DMS114 treated with DMSO at 0.1 percent for 48 hours (cell line): ENCODE data around the gene DPH2.

Experiments used
- DNase-seq: peaks from one replicate; lab custom pipeline; 2025; ENCODE audit not compliant: unreplicated experiment; lab: John Stamatoyannopoulos, UW

DPH2 gene

GRCh38 chr1:43965316-43965715, 4.5 kb upstream of the DPH2 start:
- DNase-seq, result no peak

GRCh38 chr1:43968348-43968948, 1.4 kb upstream of the DPH2 start:
- no peak for DNase-seq

GRCh38 chr1:43969416-43969745, 429 bp upstream of the DPH2 start:
- no peak for DNase-seq

- DNase-seq, result no peak
These were observed 692 bp downstream of the DPH2 start for GRCh38 chr1:43970502-43970901.

GRCh38 chr1:43970911-43971310, 1.1 kb downstream of the DPH2 start:
- no peak for DNase-seq

GRCh38 chr1:43971336-43971980, 1.6 kb downstream of the DPH2 start:
- no peak for DNase-seq

GRCh38 chr1:43973981-43974442, 4.2 kb downstream of the DPH2 start:
- no peak for DNase-seq

- peak; percentile 90 for DNase-seq
These were observed 4.8 kb downstream of the DPH2 start, which contains the start of gene ATP6V0B for GRCh38 chr1:43974443-43975248. TSS of gene ATP6V0B (plus strand) at chr1:43974960. CDS start at chr1:43975041, 81 bp downstream.

GRCh38 chr1:43975249-43975961, 5.6 kb downstream of the DPH2 start:
- DNase-seq, result no peak

GRCh38 chr1:43976045-43976444, 6.2 kb downstream of the DPH2 start:
- no peak for DNase-seq

- DNase-seq, result no peak
These were observed 7.1 kb downstream of the DPH2 start for GRCh38 chr1:43976890-43977289.

GRCh38 chr1:43977376-43978263, 7.8 kb downstream of the DPH2 start:
- DNase-seq, result no peak

- DNase-seq, result no peak
These were observed 8.4 kb downstream of the DPH2 start for GRCh38 chr1:43978264-43978550.

GRCh38 chr1:43978551-43979260, 8.9 kb downstream of the DPH2 start, which contains the start of gene B4GALT2:
TSS of gene B4GALT2 (plus strand) at chr1:43979210. CDS start at chr1:43981161, 1,951 bp downstream.
- no peak for DNase-seq

GRCh38 chr1:43979261-43979527, 9.4 kb downstream of the DPH2 start:
- DNase-seq, result no peak

GRCh38 chr1:43979528-43980254, 9.9 kb downstream of the DPH2 start:
- no peak for DNase-seq

- DNase-seq, result no peak
These were observed 10.7 kb downstream of the DPH2 start for GRCh38 chr1:43980255-43981134.

GRCh38 chr1:43981135-43981491, 11.3 kb downstream of the DPH2 start:
- no peak for DNase-seq

GRCh38 chr1:43981636-43982035, 11.8 kb downstream of the DPH2 start:
- DNase-seq, result no peak
